ENCODE measurements around the gene PTGDS.
A peak's percentile ranks its signal among the peaks of the same experiment; 100 is the strongest.

The PTGDS gene

GRCh38 chr9:136956604-136957003, 20.7 kb upstream of the PTGDS start:
- 100% methylated on average over 2 of the region's 4 CpGs for WGBS (ENCODE audit: extremely low coverage, insufficient coverage, insufficient read length)
- Histone ChIP-seq H3K9me3 (ENCODE audit: insufficient read depth, low read depth, low read length) (peaks cover 10% of the 10 kb centered on the region), H4K12ac (ENCODE audit: low read depth, low read length) (no peak overlapping the region), H3K36me3 (ENCODE audit: control insufficient read depth in 1 of 2, insufficient read depth in 2 of 2, low read length in 2 of 2) (no peaks in the 10 kb centered on the region), H2AFZ (ENCODE audit: insufficient read depth, low read length, poor library complexity) (no peak overlapping the region), H4K8ac (ENCODE audit: low read depth, low read length) (no peak overlapping the region), H3K9ac (ENCODE audit: low read length) (no peak overlapping the region), H3K14ac (ENCODE audit: low read length) (no peak overlapping the region), H3K79me1 (ENCODE audit: low read length) (peaks cover 4% of the 10 kb centered on the region), H3K23ac (ENCODE audit: low read length) (no peak overlapping the region), H3K27me3 (ENCODE audit: insufficient read depth, low read length) (no peaks in the 10 kb centered on the region), H3K4me1 (ENCODE audit: control insufficient read depth in 1 of 2, insufficient read depth in 2 of 2, low read length in 2 of 2) (peaks cover 0 to 3% of the 10 kb centered on the region in 2 experiments), H4K91ac (ENCODE audit: low read depth, low read length) (no peak overlapping the region), H3K4me3 (ENCODE audit: low read depth, low read length) (no peak overlapping the region), H3K27ac (ENCODE audit: low read depth, low read length) (no peak overlapping the region), H3K18ac (ENCODE audit: low read length) (no peak overlapping the region), H3K4ac (ENCODE audit: low read depth, low read length) (no peak overlapping the region), H3K4me2 (ENCODE audit: low read length) (no peak overlapping the region), H2BK12ac (ENCODE audit: low read length) (no peak overlapping the region), H2BK120ac (ENCODE audit: insufficient read depth, low read length, poor library complexity) (no peak overlapping the region), H2AK5ac (ENCODE audit: low read length) (no peak overlapping the region), H3K79me2 (ENCODE audit: control insufficient read depth, insufficient read depth, low read length, poor library complexity) (no peaks in the 10 kb centered on the region), H2BK5ac (ENCODE audit: low read depth, low read length, poor library complexity) (no peak overlapping the region)
- DNase-seq = no peak

DNA sequence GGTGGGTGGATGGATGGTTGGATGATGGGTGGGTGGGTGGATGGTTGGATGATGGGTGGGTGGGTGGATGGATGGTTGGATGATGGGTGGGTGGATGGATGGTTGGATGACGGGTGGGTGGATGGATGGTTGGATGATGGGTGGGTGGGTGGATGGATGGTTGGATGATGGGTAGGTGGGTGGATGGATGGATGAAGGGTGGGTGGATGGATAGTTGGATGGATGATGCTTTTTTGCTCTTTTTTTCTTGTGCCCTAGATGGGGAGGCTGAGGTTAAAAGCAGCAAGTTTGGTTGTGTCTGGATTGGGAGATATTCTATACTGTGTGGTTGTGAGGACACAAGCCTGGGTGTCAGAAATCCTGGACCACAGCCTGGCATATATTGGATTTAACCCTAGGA, 19.8 kb upstream of the PTGDS start:
- Histone ChIP-seq H3K27me3 (ENCODE audit: insufficient read depth, low read length) (no peaks in the 10 kb centered on the region), H2BK5ac (ENCODE audit: low read depth, low read length, poor library complexity) (no peak overlapping the region), H3K9me3 (ENCODE audit: insufficient read depth, low read depth, low read length) (peaks cover 10% of the 10 kb centered on the region), H3K9ac (ENCODE audit: low read length) (no peak overlapping the region), H4K12ac (ENCODE audit: low read depth, low read length) (no peak overlapping the region), H3K36me3 (ENCODE audit: control insufficient read depth in 1 of 2, insufficient read depth in 2 of 2, low read length in 2 of 2) (no peaks in the 10 kb centered on the region), H3K27ac (ENCODE audit: low read depth, low read length) (no peak overlapping the region), H3K14ac (ENCODE audit: low read length) (no peak overlapping the region), H3K23ac (ENCODE audit: low read length) (no peak overlapping the region), H3K4me1 (ENCODE audit: control insufficient read depth in 1 of 2, insufficient read depth in 2 of 2, low read length in 2 of 2) (peaks cover 0 to 3% of the 10 kb centered on the region in 2 experiments), H3K4me2 (ENCODE audit: low read length) (no peak overlapping the region), H3K4me3 (ENCODE audit: low read depth, low read length) (no peak overlapping the region), H3K79me2 (ENCODE audit: control insufficient read depth, insufficient read depth, low read length, poor library complexity) (no peaks in the 10 kb centered on the region), H3K18ac (ENCODE audit: low read length) (no peak overlapping the region), H4K91ac (ENCODE audit: low read depth, low read length) (no peak overlapping the region), H2AFZ (ENCODE audit: insufficient read depth, low read length, poor library complexity) (no peak overlapping the region), H4K8ac (ENCODE audit: low read depth, low read length) (no peak overlapping the region), H2BK120ac (ENCODE audit: insufficient read depth, low read length, poor library complexity) (no peak overlapping the region), H3K4ac (ENCODE audit: low read depth, low read length) (no peak overlapping the region), H3K79me1 (ENCODE audit: low read length) (peaks cover 7% of the 10 kb centered on the region), H2BK12ac (ENCODE audit: low read length) (no peak overlapping the region), H2AK5ac (ENCODE audit: low read length) (no peak overlapping the region)
- 100% methylated on average over 1 of the region's 1 CpG for WGBS (ENCODE audit: extremely low coverage, insufficient coverage, insufficient read length)
- DNase-seq = no peak

DNA sequence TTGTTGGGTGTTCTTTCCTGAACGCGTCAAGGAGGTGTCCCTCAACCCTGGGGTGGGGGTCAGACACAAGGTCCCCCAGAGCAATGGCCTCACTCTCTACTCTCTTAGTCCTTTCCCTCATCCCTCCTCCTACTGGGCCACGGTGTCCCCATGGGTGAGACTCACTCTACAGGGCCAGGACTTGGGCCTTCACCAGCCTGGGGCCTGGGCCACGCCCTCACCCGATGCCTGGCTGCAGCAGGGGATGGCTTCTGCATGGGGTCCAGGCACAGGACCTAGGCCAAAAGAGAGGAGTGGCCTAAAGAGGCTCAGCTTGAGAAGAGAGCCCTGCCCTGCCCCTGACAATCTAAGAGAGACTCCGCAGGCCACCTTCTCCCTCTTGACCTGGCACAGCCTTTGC, 19.4 kb upstream of the PTGDS start:
- no peak overlapping the region for H4K91ac ChIP-seq (ENCODE audit: low read depth, low read length)
- peaks cover 0 to 3% of the 10 kb centered on the region in 2 experiments for H3K4me1 ChIP-seq (ENCODE audit: control insufficient read depth in 1 of 2, insufficient read depth in 2 of 2, low read length in 2 of 2)
- no peak overlapping the region for H4K8ac ChIP-seq (ENCODE audit: low read depth, low read length)
- no peak overlapping the region for H4K12ac ChIP-seq (ENCODE audit: low read depth, low read length)
- no peak overlapping the region for H2BK120ac ChIP-seq (ENCODE audit: insufficient read depth, low read length, poor library complexity)
- no CpG with 5 or more reads among the region's 6 CpGs for WGBS (ENCODE audit: extremely low coverage, insufficient coverage, insufficient read length)
- H3K79me2 ChIP-seq (ENCODE audit: control insufficient read depth, insufficient read depth, low read length, poor library complexity) = no peaks in the 10 kb centered on the region
- no peak overlapping the region for H3K4ac ChIP-seq (ENCODE audit: low read depth, low read length)
- H3K79me1 ChIP-seq (ENCODE audit: low read length) = peaks cover 7% of the 10 kb centered on the region
- no peaks in the 10 kb centered on the region for H3K27me3 ChIP-seq (ENCODE audit: insufficient read depth, low read length)
- H3K9ac ChIP-seq (ENCODE audit: low read length) = no peak overlapping the region
- no peak overlapping the region for H3K23ac ChIP-seq (ENCODE audit: low read length)
- H2BK5ac ChIP-seq (ENCODE audit: low read depth, low read length, poor library complexity) = no peak overlapping the region
- H2AK5ac ChIP-seq (ENCODE audit: low read length) = no peak overlapping the region
- H3K9me3 ChIP-seq (ENCODE audit: insufficient read depth, low read depth, low read length) = peaks cover 12% of the 10 kb centered on the region
- no peak overlapping the region for H3K27ac ChIP-seq (ENCODE audit: low read depth, low read length)
- H3K36me3 ChIP-seq (ENCODE audit: control insufficient read depth in 1 of 2, insufficient read depth in 2 of 2, low read length in 2 of 2) = no peaks in the 10 kb centered on the region
- H3K18ac ChIP-seq (ENCODE audit: low read length) = no peak overlapping the region
- no peak for DNase-seq
- no peak overlapping the region for H3K4me3 ChIP-seq (ENCODE audit: low read depth, low read length)
- no peak overlapping the region for H3K14ac ChIP-seq (ENCODE audit: low read length)
- H2BK12ac ChIP-seq (ENCODE audit: low read length) = no peak overlapping the region
- H3K4me2 ChIP-seq (ENCODE audit: low read length) = no peak overlapping the region
- no peak overlapping the region for H2AFZ ChIP-seq (ENCODE audit: insufficient read depth, low read length, poor library complexity)

- Histone ChIP-seq H4K8ac (ENCODE audit: low read depth, low read length) (no peak overlapping the region), H2BK5ac (ENCODE audit: low read depth, low read length, poor library complexity) (no peak overlapping the region), H3K4me2 (ENCODE audit: low read length) (no peak overlapping the region), H3K4ac (ENCODE audit: low read depth, low read length) (no peak overlapping the region), H4K91ac (ENCODE audit: low read depth, low read length) (no peak overlapping the region), H3K9me3 (ENCODE audit: insufficient read depth, low read depth, low read length) (peaks cover 12% of the 10 kb centered on the region), H3K9ac (ENCODE audit: low read length) (no peak overlapping the region), H3K23ac (ENCODE audit: low read length) (no peak overlapping the region), H2AK5ac (ENCODE audit: low read length) (no peak overlapping the region), H3K36me3 (ENCODE audit: control insufficient read depth in 1 of 2, insufficient read depth in 2 of 2, low read length in 2 of 2) (no peaks in the 10 kb centered on the region), H3K4me3 (ENCODE audit: low read depth, low read length) (peak overlapping the region; percentile 6), H2AFZ (ENCODE audit: insufficient read depth, low read length, poor library complexity) (no peak overlapping the region), H2BK120ac (ENCODE audit: insufficient read depth, low read length, poor library complexity) (no peak overlapping the region), H3K27ac (ENCODE audit: low read depth, low read length) (no peak overlapping the region), H3K79me1 (ENCODE audit: low read length) (peaks cover 9% of the 10 kb centered on the region), H3K4me1 (ENCODE audit: control insufficient read depth in 1 of 2, insufficient read depth in 2 of 2, low read length in 2 of 2) (peaks cover 0 to 3% of the 10 kb centered on the region in 2 experiments), H3K14ac (ENCODE audit: low read length) (no peak overlapping the region), H3K79me2 (ENCODE audit: control insufficient read depth, insufficient read depth, low read length, poor library complexity) (no peaks in the 10 kb centered on the region), H4K12ac (ENCODE audit: low read depth, low read length) (no peak overlapping the region), H3K27me3 (ENCODE audit: insufficient read depth, low read length) (no peaks in the 10 kb centered on the region), H3K18ac (ENCODE audit: low read length) (no peak overlapping the region), H2BK12ac (ENCODE audit: low read length) (no peak overlapping the region)
- DNase-seq = no peak
- no CpG with 5 or more reads among the region's 7 CpGs for WGBS (ENCODE audit: extremely low coverage, insufficient coverage, insufficient read length)
Observed at GRCh38 chr9:136958473-136958872, 18.8 kb upstream of the PTGDS start.
